Activated naive CD4-positive, alpha-beta T cell treated with anti-CD3 and anti-CD28 coated beads, Interleukin-2, amount 10 ng/mL, durations not matched to agents 7 days and 5 days (primary cell): ENCODE measurements around the gene SUPV3L1.

Source experiments
- CTCF ChIA-PET: fragments of 350-600 bp; sonication (Branson Sonifier 250); formaldehyde crosslinking; loops from one replicate; lab custom pipeline; 2021; ENCODE audit warnings: antibody characterized with exemption; lab: Charles Lee
- DNase-seq: peaks from one replicate; pipeline ENCODE4 v3.0.0-alpha.2; 2020
- H3K27ac Mint-ChIP-seq: one replicate; pipeline ENCODE4 v1.8.0; 2021; ENCODE audit warnings: mild to moderate bottlenecking, moderate library complexity, mixed read lengths
- H3K27me3 Mint-ChIP-seq: one replicate; pipeline ENCODE4 v1.8.0; 2021; ENCODE audit warnings: mild to moderate bottlenecking, mixed read lengths
- H3K36me3 Mint-ChIP-seq: one replicate; pipeline ENCODE4 v1.8.0; 2021; ENCODE audit warnings: mixed read lengths
- H3K4me1 Mint-ChIP-seq: one replicate; pipeline ENCODE4 v1.8.0; 2021; ENCODE audit warnings: mixed read lengths
- H3K4me3 Mint-ChIP-seq: one replicate; pipeline ENCODE4 v1.8.0; 2021; ENCODE audit warnings: mild to moderate bottlenecking, moderate library complexity, mixed read lengths
- H3K9me3 Mint-ChIP-seq: one replicate; pipeline ENCODE4 v1.8.0; 2021; ENCODE audit warnings: mixed read lengths

SUPV3L1 gene

DNA sequence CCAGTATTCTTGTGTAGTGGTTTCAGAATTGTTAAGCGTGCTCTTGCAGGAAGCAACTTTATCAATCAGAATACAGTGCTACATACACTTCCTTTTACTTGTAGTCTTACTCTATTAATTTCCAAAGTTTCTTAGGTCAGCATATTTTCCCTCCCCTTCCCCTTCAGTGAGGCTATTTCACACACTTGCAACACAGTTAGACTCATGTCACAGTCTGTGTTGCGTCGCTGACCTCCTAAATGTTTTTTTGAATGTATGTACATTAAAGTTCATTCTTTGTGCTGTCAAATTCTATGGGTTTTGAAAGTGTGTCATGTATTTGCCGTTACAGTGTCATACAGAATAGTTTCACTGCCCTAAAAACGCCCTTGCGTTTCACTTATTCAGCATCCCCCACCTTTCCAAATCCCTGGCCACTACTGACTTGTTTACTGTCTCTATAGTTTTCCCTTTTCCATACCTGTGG is 34.7 kb downstream of the SUPV3L1 start:
- Mint-ChIP-seq H3K27ac (peak overlapping the region; percentile 2), H3K4me1 (peaks cover 30% of the 10 kb centered on the region), H3K36me3 (peaks cover 4% of the 10 kb centered on the region), H3K9me3 (no peaks in the 10 kb centered on the region), H3K27me3 (peaks cover 4% of the 10 kb centered on the region), H3K4me3 (no peak overlapping the region)
- CTCF ChIA-PET = interaction anchor here (0.9 to 1.5 kb wide), 4 partner anchors 8 to 14 kb away, joined by 3 to 7 read pairs (median 4); no protein-coding TSS in a partner anchor
- no peak for DNase-seq

GRCh38 chr10:69215405-69216171 is 35.6 kb downstream of the SUPV3L1 start:
- Mint-ChIP-seq H3K27me3 (peaks cover 4% of the 10 kb centered on the region), H3K4me3 (no peak overlapping the region), H3K36me3 (no peaks in the 10 kb centered on the region), H3K27ac (peak overlapping the region; percentile 69), H3K4me1 (peaks cover 32% of the 10 kb centered on the region), H3K9me3 (no peaks in the 10 kb centered on the region)
- CTCF ChIA-PET = interaction anchor here (0.6 to 1.5 kb wide), 6 partner anchors 10 to 226 kb away, joined by 3 to 7 read pairs (median 3); no protein-coding TSS in a partner anchor
- peak; percentile 59 for DNase-seq

GRCh38 chr10:69216577-69217118 is 36.6 kb downstream of the SUPV3L1 start:
- Mint-ChIP-seq H3K4me1 (peaks cover 40% of the 10 kb centered on the region), H3K36me3 (no peaks in the 10 kb centered on the region), H3K27me3 (peaks cover 4% of the 10 kb centered on the region), H3K27ac (no peak overlapping the region), H3K4me3 (no peak overlapping the region), H3K9me3 (no peaks in the 10 kb centered on the region)
- CTCF ChIA-PET = interaction anchor here (0.6 to 1.0 kb wide), 3 partner anchors 15 to 227 kb away, joined by 3 read pairs; no protein-coding TSS in a partner anchor
- no peak for DNase-seq

DNA sequence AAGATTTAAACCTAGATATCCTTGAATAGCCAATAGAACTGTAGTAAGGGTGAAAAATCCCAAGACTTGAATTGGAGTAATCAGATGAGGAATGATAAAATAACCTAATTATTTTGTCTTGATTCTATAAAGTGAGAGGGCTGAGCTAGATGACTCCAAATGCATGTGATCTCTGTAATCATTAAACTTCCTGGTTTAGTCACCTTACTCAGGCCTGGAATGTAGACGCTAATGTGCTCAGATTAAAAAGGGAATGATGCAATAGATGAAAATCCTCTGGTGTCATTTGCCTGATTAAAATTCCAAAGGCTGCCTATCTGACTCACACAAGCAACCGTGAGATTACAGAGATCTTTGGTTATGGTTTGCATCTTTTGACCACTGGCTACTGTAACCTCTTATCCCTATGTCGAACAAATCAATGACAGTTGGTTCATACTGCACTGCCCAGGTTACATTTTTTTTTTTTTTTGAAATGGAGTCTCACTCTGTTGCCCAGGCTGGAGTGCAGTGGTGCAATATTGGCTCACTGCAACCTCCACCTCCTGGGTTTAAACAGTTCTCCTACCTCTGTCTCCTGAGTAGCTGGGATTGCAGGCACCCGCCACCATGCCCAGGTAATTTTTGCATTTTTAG is 37.2 kb downstream of the SUPV3L1 start:
- Mint-ChIP-seq H3K4me3 (no peak overlapping the region), H3K9me3 (no peaks in the 10 kb centered on the region), H3K27ac (no peak overlapping the region), H3K36me3 (no peaks in the 10 kb centered on the region), H3K27me3 (peaks cover 4% of the 10 kb centered on the region), H3K4me1 (peaks cover 46% of the 10 kb centered on the region)
- no peak for DNase-seq
- CTCF ChIA-PET = interaction anchor here (1.3 kb wide), 1 partner anchor 233 kb away, joined by 3 read pairs; no protein-coding TSS in a partner anchor

GRCh38 chr10:69218831-69219230 is 38.8 kb downstream of the SUPV3L1 start:
- Mint-ChIP-seq H3K4me1 (peaks cover 56% of the 10 kb centered on the region), H3K9me3 (no peaks in the 10 kb centered on the region), H3K4me3 (no peak overlapping the region), H3K36me3 (no peaks in the 10 kb centered on the region), H3K27me3 (peaks cover 4% of the 10 kb centered on the region), H3K27ac (no peak overlapping the region)
- CTCF ChIA-PET = interaction anchor here (1.5 kb wide), 1 partner anchor 12 kb away, joined by 4 read pairs; no protein-coding TSS in a partner anchor
- no peak for DNase-seq

DNA sequence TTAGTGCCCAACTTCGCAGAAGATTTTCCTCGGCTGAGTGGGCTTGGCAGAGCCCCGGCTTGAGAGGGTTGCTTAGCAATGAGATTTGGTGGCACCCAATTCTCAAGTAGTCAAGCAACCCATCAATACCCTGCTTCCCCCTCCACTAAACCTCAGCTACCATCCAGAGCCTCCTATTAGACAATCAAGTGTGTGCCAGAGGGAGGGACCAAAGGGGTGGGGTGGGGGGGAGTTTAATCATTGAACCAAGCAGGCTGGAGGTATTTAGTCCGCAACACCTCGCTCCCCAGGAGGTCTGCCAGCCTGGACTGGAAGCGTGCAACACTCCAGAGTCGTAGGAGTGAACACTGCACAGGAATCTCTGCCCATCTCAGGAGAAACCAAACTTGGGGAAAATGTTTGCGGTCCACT is 40.0 kb downstream of the SUPV3L1 start, which contains the start of gene HKDC1:
TSS of gene HKDC1 (plus strand) at position 292 of the 411 bp plus-strand sequence. CDS start at position 396, 104 bp downstream.
- no peaks in the 10 kb centered on the region for H3K9me3 Mint-ChIP-seq
- CTCF ChIA-PET = interaction anchor here (0.6 kb wide), 1 partner anchor 996 kb away, joined by 4 read pairs; no protein-coding TSS in a partner anchor
- peaks cover 53% of the 10 kb centered on the region for H3K4me1 Mint-ChIP-seq
- H3K4me3 Mint-ChIP-seq = no peak within 1 kb of the TSS
- H3K27ac Mint-ChIP-seq = no peak within 1 kb of the TSS
- H3K36me3 Mint-ChIP-seq = no peaks in the 10 kb centered on the region
- no peak for DNase-seq
- H3K27me3 Mint-ChIP-seq = peaks cover 4% of the 10 kb centered on the region

- Mint-ChIP-seq H3K27ac (no peak overlapping the region), H3K27me3 (peaks cover 4% of the 10 kb centered on the region), H3K4me3 (no peak overlapping the region), H3K9me3 (no peaks in the 10 kb centered on the region), H3K36me3 (no peaks in the 10 kb centered on the region), H3K4me1 (peaks cover 53% of the 10 kb centered on the region)
- no peak for DNase-seq
- CTCF ChIA-PET = interaction anchor here (0.6 kb wide), 1 partner anchor 996 kb away, joined by 4 read pairs; no protein-coding TSS in a partner anchor
Measured at GRCh38 chr10:69220507-69220906, 40.5 kb downstream of the SUPV3L1 start.

DNA sequence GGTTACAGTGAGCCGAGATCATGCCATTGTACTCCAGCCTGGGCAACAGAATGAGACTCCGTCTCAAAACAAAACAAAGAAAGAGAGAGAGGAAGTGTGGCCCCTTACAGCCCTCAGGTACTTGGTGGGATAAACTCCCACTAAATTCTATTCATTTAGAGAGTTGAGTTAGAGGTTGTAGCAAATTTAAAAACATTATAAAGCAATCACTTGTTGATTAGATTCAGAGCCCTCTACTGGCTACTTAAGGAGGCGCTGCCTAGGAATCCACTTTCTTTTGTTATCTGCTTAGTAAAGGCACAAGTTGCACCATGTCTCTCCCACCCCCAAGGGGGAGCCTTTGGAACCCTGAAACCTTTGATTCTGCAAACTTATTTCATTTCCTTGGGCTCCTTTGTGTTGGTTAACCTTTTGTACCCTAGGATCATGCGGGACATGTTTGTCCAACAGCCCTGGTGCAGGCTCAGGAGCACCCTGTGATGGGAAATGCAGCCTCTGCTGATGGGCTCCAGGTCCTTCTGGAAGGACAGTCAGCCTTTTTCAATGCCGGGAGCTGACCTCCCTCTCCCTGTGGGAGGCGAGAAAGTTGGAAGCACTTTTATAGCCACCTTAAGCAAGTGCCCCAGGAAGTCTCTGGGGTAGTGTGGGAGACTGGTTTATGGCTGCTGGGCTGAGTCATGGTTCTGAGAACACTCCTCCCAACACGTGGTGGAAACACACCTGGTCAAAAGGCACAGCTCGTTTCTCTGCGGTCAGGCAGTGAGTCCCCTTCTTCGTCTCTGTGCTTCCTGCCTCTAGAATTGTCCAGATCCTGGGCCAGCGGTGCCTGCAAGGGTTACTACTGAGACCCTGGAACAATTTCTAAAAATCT is 42.4 kb downstream of the SUPV3L1 start:
- peaks cover 52% of the 10 kb centered on the region for H3K4me1 Mint-ChIP-seq
- peak overlapping the region; percentile 92 for H3K27ac Mint-ChIP-seq
- peak; percentile 84 for DNase-seq
- H3K27me3 Mint-ChIP-seq = peaks cover 4% of the 10 kb centered on the region
- no peaks in the 10 kb centered on the region for H3K36me3 Mint-ChIP-seq
- H3K9me3 Mint-ChIP-seq = no peaks in the 10 kb centered on the region
- CTCF ChIA-PET = interaction anchor here (0.8 to 1.2 kb wide), 7 partner anchors 8 to 133 kb away, joined by 3 to 6 read pairs (median 4); no protein-coding TSS in a partner anchor
- H3K4me3 Mint-ChIP-seq = peak overlapping the region; percentile 50

DNA sequence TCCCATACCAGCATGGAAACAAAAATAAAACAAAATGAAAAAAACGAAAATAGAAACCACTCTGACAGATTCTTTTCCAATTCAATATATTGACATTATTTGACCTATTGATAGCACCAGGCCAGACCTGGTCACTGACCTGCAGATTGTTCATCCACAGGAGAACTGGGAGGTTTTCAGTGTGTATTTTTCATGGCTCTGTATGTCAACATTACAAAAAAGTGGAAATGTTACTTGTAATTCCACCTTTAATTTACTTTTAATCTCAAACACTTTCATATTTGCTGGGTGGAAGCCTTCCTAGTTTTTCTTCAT is 43.0 kb downstream of the SUPV3L1 start:
- DNase-seq = no peak
- no peaks in the 10 kb centered on the region for H3K9me3 Mint-ChIP-seq
- H3K27me3 Mint-ChIP-seq = no peaks in the 10 kb centered on the region
- peak overlapping the region; percentile 50 for H3K4me3 Mint-ChIP-seq
- peak overlapping the region; percentile 92 for H3K27ac Mint-ChIP-seq
- H3K36me3 Mint-ChIP-seq = no peaks in the 10 kb centered on the region
- peaks cover 58% of the 10 kb centered on the region for H3K4me1 Mint-ChIP-seq
- CTCF ChIA-PET = interaction anchor here (0.8 to 1.2 kb wide), 7 partner anchors 8 to 133 kb away, joined by 3 to 6 read pairs (median 4); no protein-coding TSS in a partner anchor

GRCh38 chr10:69224862-69225657 is 45.0 kb downstream of the SUPV3L1 start:
- no peaks in the 10 kb centered on the region for H3K9me3 Mint-ChIP-seq
- peak overlapping the region; percentile 61 for H3K27ac Mint-ChIP-seq
- no peak for DNase-seq

DNA sequence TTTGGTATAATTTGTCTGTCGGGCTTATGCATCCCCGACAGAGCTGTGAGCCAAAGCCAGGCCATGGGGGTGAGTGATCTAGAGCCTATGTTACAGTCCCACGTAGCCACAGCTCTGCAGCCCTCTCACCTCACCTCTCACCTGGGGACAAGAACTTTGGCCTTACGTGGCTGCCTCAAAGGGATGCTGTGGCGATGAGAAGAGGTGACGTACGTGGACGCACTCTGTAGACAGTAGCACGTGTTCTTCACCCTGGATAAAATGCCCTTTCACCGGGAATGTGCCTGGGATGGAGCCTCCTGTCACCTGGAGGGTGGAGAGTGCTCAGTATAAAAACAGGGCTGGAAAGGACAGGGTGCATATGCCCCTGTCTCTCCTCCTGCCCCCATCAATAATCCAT is 45.6 kb downstream of the SUPV3L1 start:
- CTCF ChIA-PET = no interaction called here
- no peak for DNase-seq
- Mint-ChIP-seq H3K4me1 (peaks cover 77% of the 10 kb centered on the region), H3K27me3 (peaks cover 6% of the 10 kb centered on the region), H3K9me3 (no peaks in the 10 kb centered on the region), H3K4me3 (no peak overlapping the region), H3K36me3 (no peaks in the 10 kb centered on the region), H3K27ac (no peak overlapping the region)

More at GRCh38 chr10:69224862-69225657, 45.0 kb downstream of the SUPV3L1 start:
- no peaks in the 10 kb centered on the region for H3K36me3 Mint-ChIP-seq
- peaks cover 6% of the 10 kb centered on the region for H3K27me3 Mint-ChIP-seq
- CTCF ChIA-PET = no interaction called here
- H3K4me1 Mint-ChIP-seq = peaks cover 78% of the 10 kb centered on the region
- no peak overlapping the region for H3K4me3 Mint-ChIP-seq

DNA sequence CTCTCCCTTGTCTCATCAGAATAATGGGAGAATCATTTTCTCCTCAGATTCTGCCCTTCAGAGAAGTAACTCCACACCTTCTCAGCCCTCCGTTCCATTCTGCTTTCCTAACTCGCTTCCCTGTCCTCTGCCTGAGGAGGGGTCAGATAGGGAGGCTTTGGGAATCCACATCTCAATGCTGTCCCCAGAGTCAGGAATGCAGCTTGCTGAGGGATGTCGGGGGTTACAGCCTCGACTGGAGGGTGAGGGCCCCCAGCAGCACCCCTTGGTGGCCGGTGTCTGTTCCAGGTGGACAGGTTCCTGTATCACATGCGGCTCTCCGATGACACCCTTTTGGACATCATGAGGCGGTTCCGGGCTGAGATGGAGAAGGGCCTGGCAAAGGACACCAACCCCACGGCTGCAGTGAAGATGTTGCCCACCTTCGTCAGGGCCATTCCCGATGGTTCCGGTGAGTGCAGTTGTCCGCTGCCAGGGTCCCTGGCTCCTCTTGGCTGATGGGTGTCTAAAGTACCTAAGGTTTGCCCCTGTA is 47.0 kb downstream of the SUPV3L1 start:
- Mint-ChIP-seq H3K9me3 (no peaks in the 10 kb centered on the region), H3K27ac (no peak overlapping the region), H3K27me3 (peaks cover 10% of the 10 kb centered on the region), H3K4me3 (no peak overlapping the region), H3K36me3 (no peaks in the 10 kb centered on the region), H3K4me1 (peaks cover 77% of the 10 kb centered on the region)
- no peak for DNase-seq
- CTCF ChIA-PET = interaction anchor here (0.6 to 1.2 kb wide), 3 partner anchors 22 to 181 kb away, joined by 3 to 4 read pairs (median 3); no protein-coding TSS in a partner anchor
